MCF 10A (cell line): ENCODE measurements around the gene ZFAND3. TPM values are rescaled to one million over a fixed set of nuclear protein-coding genes. Genes with fewer than 3 reads are reported as not detected.

ENCODE experiments used
- BruUV-seq: library from RNA; stranded (reverse); fragments of 400-500 nt; replicated peaks from 2 replicates; lab custom pipeline; 2021; lab: Mats Ljungman, UMichigan
- CTCF ChIA-PET: fragments of 300-600 bp; sonication (Branson Sonifier 250); formaldehyde crosslinking; extraction: SDS; loops from one replicate; lab custom pipeline; 2021; ENCODE audit warnings: antibody characterized with exemption, inconsistent platforms; lab: Yijun Ruan, JAX
- POLR2A ChIA-PET: fragments of 300-600, 350-650 bp; sonication (Branson Sonifier 250); formaldehyde crosslinking; extraction: SDS; loops from one replicate; lab custom pipeline; 2020; ENCODE audit warnings: antibody characterized with exemption, inconsistent platforms; lab: Yijun Ruan, JAX
- DNase-seq: peaks from one replicate; pipeline ENCODE4 v3.0.0-alpha.2; 2018; ENCODE audit not compliant: unreplicated experiment
- H3K27ac Mint-ChIP-seq: one replicate; pipeline ENCODE4 v1.8.0; 2022; ENCODE audit warnings: mild to moderate bottlenecking, low read depth, mixed read lengths; ENCODE audit not compliant: unreplicated experiment
- H3K27me3 Mint-ChIP-seq: one replicate; pipeline ENCODE4 v1.8.0; 2022; ENCODE audit warnings: mixed read lengths; ENCODE audit not compliant: insufficient read depth, unreplicated experiment
- H3K36me3 Mint-ChIP-seq: one replicate; pipeline ENCODE4 v1.8.0; 2022; ENCODE audit warnings: mild to moderate bottlenecking, moderate library complexity, mixed read lengths; ENCODE audit not compliant: insufficient read depth, unreplicated experiment
- H3K4me1 Mint-ChIP-seq: one replicate; pipeline ENCODE4 v1.8.0; 2022; ENCODE audit warnings: mixed read lengths; ENCODE audit not compliant: insufficient read depth, unreplicated experiment
- H3K4me3 Mint-ChIP-seq: one replicate; pipeline ENCODE4 v1.8.0; 2022; ENCODE audit warnings: mild to moderate bottlenecking, moderate library complexity, mixed read lengths; ENCODE audit not compliant: unreplicated experiment
- H3K9me3 Mint-ChIP-seq: one replicate; pipeline ENCODE4 v1.8.0; 2022; ENCODE audit warnings: mixed read lengths; ENCODE audit not compliant: unreplicated experiment
- intact Hi-C: fragments of 100-400 bp; cut with micrococcal nuclease; formaldehyde crosslinking; loops from 2 replicates; pipeline ENCODE4 v1.14.1; 2022
- total RNA-seq: library from RNA; stranded (reverse); gene quantifications from 2 replicates; pipeline ENCODE4 v1.2.3, GENCODE V29; 2022
- TF ChIP-seq, protein P1 (sequence below): fragments of 200-600 bp; IDR thresholded peaks from one replicate; pipeline ENCODE4 v1.8.0; 2022; ENCODE audit warnings: antibody characterized with exemption, mild to moderate bottlenecking; ENCODE audit not compliant: unreplicated experiment

Gene ZFAND3
- total RNA-seq, 1 experiment from 2014 or later, result 100 TPM

DNA sequence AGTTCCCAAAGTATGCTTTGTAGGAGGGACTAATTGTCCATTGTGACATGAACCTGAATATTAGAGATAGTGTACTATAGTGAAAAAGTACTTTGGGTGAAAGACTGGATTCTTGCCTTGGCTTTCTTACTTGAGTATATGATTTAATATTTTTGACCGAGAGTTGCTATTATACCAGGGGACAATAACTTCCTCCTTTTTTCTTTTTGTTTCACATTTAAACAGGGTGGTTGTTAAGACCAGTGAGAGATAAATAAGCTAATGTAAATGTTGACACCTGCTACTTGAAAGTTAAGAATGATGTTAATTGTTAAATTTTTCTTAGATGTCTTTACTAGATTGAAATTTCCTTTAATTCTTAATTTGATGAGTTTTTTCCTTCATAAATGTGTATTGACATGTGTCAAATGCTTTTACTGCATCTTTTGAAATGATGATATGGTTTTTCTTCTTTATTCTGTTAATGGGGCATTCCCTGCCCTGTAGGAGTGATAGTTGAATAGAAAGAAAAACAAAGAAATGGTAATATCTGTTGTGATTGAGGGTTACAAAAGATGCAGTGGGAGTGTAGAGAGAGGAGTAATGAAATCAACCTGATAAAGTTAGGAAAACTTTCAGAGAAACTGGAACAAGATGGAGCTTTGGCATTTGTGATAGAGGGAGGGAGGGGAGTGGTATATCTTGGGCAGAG, 48.4 kb downstream of the ZFAND3 start:
- POLR2A ChIA-PET, result interaction anchor here (0.6 to 4.0 kb wide), 6 partner anchors 9 to 608 kb away, joined by 3 to 39 read pairs (median 4); partner anchors contain the start of gene ZFAND3
- TF ChIP-seq, protein P1, sequence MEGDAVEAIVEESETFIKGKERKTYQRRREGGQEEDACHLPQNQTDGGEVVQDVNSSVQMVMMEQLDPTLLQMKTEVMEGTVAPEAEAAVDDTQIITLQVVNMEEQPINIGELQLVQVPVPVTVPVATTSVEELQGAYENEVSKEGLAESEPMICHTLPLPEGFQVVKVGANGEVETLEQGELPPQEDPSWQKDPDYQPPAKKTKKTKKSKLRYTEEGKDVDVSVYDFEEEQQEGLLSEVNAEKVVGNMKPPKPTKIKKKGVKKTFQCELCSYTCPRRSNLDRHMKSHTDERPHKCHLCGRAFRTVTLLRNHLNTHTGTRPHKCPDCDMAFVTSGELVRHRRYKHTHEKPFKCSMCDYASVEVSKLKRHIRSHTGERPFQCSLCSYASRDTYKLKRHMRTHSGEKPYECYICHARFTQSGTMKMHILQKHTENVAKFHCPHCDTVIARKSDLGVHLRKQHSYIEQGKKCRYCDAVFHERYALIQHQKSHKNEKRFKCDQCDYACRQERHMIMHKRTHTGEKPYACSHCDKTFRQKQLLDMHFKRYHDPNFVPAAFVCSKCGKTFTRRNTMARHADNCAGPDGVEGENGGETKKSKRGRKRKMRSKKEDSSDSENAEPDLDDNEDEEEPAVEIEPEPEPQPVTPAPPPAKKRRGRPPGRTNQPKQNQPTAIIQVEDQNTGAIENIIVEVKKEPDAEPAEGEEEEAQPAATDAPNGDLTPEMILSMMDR, result no peak
- intact Hi-C loops, result no loop called here
- H3K27me3 Mint-ChIP-seq, result no peaks in the 10 kb centered on the region
- no peak for DNase-seq
- peaks cover 52% of the 10 kb centered on the region for H3K4me1 Mint-ChIP-seq
- H3K27ac Mint-ChIP-seq, result peak overlapping the region; percentile 91
- H3K4me3 Mint-ChIP-seq, result peak overlapping the region; percentile 31
- BruUV-seq, result no TSS peak
- H3K9me3 Mint-ChIP-seq, result no peaks in the 10 kb centered on the region
- H3K36me3 Mint-ChIP-seq, result peaks cover 9% of the 10 kb centered on the region
- CTCF ChIA-PET, result interaction anchor here (0.5 to 0.6 kb wide), 2 partner anchors 8 to 24 kb away, joined by 3 to 5 read pairs; no protein-coding TSS in a partner anchor

DNA sequence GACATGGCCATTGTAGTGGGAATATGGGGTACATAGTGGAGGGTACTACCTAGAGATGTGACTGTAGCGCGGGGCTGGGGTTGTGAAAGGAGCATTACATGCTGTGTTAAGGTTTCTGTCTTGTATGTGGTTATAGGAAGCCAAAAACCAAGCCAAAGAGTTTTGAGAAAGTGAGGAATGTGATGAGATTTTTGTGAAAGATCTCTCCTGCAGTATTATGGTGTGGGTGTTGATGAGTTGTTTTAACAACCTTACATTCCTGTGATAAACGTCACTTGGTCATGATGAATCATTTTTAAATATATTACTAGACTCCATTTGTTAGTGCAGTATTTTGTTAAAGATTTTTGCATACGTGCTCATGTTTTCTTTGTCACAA, 48.9 kb downstream of the ZFAND3 start:
- peak; percentile 49 for DNase-seq
- intact Hi-C loops, result no loop called here
- peak overlapping the region; percentile 91 for H3K27ac Mint-ChIP-seq
- H3K36me3 Mint-ChIP-seq, result peaks cover 9% of the 10 kb centered on the region
- peaks cover 48% of the 10 kb centered on the region for H3K4me1 Mint-ChIP-seq
- no peaks in the 10 kb centered on the region for H3K9me3 Mint-ChIP-seq
- ChIA-PET POLR2A (interaction anchor here (0.6 to 4.0 kb wide), 4 partner anchors 10 to 608 kb away, joined by 3 to 39 read pairs (median 3); partner anchors contain the start of gene ZFAND3), CTCF (interaction anchor here (0.6 kb wide), 1 partner anchor 25 kb away, joined by 5 read pairs; no protein-coding TSS in a partner anchor)
- BruUV-seq, result no TSS peak
- no peaks in the 10 kb centered on the region for H3K27me3 Mint-ChIP-seq
- peak overlapping the region; percentile 31 for H3K4me3 Mint-ChIP-seq
- TF ChIP-seq, protein P1, result no peak

DNA sequence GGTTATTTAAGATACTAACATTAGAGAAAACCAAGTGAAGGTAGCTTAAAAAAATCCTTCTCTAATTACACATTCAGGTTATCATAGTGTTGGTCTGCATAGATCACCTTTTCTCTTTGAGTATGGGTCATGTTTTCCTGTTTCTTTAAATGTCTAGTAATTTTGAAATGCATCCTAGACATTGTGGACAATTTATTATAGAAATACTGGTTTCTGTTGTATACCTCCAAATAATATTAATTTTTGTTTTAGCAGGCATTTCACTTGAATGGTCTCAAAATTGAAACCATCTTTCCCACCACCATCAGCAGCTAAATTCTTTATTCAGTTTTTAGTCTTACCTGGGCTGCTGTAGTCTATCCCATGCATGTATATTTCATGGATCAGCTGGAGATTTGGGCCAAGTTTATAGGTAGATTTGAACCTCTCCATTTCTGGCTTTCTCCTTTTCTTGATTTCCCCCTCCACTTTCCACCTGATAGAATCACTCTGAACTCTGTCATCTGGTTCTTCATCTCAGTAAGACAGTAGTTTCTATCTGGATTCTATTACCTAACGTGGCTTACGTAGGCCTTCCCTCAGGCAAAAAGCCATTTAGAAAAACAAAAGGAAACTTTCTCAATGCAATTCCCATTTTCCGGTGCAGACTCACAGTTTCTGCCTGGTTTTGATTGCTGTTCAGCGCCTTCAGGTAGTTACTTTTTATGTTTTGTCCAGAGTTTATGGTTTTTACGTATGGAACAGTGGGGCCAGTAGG, 52.3 kb downstream of the ZFAND3 start:
- no peaks in the 10 kb centered on the region for H3K9me3 Mint-ChIP-seq
- BruUV-seq, result no TSS peak
- peak; percentile 80 for DNase-seq
- ChIA-PET CTCF (no interaction called here), POLR2A (interaction anchor here (0.9 to 2.8 kb wide), 4 partner anchors 26 to 162 kb away, joined by 3 to 8 read pairs (median 6); partner anchors contain the start of gene ZFAND3)
- no peaks in the 10 kb centered on the region for H3K27me3 Mint-ChIP-seq
- peak overlapping the region; percentile 62 for H3K27ac Mint-ChIP-seq
- peaks cover 9% of the 10 kb centered on the region for H3K36me3 Mint-ChIP-seq
- peak overlapping the region; percentile 15 for H3K4me3 Mint-ChIP-seq
- intact Hi-C loops, result no loop called here
- peaks cover 37% of the 10 kb centered on the region for H3K4me1 Mint-ChIP-seq
- TF ChIP-seq, protein P1, result no peak

DNA sequence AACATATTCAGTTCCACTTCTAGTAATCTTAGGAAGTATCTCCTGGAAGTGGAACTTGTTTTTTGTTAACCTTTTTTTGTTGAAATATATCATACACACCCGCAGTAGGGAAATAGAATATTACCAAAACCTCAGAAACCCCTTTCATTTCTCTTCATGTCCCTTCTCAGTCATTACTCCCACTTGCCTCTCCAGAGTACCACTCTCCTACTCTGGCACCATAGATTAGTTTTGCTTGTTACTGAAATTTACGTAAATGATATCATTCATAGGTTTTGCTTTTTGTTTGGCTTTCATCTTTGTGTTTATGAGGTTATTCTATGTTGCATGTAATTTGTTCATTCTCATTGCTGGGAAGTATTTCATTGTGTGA, 52.8 kb downstream of the ZFAND3 start:
- H3K27me3 Mint-ChIP-seq, result no peaks in the 10 kb centered on the region
- H3K4me3 Mint-ChIP-seq, result peak overlapping the region; percentile 15
- peak overlapping the region; percentile 62 for H3K27ac Mint-ChIP-seq
- intact Hi-C loops, result no loop called here
- H3K4me1 Mint-ChIP-seq, result peaks cover 36% of the 10 kb centered on the region
- TF ChIP-seq, protein P1, result no peak
- H3K9me3 Mint-ChIP-seq, result no peaks in the 10 kb centered on the region
- peaks cover 9% of the 10 kb centered on the region for H3K36me3 Mint-ChIP-seq
- ChIA-PET POLR2A (interaction anchor here (1.0 kb wide), 1 partner anchor 52 kb away, joined by 5 read pairs; no protein-coding TSS in a partner anchor), CTCF (interaction anchor here (0.7 kb wide), 1 partner anchor 162 kb away, joined by 4 read pairs; no protein-coding TSS in a partner anchor)
- DNase-seq, result no peak
- no TSS peak for BruUV-seq
